ENCODE measurements around the gene LDB2. TPM values are rescaled to one million over a fixed set of nuclear protein-coding genes. Genes with fewer than 3 reads are reported as not detected.

Gene LDB2
- total and polyA plus RNA-seq, 2 of the 8 experiments (the other 6 are each of a cell fraction or from before 2014, with no cell fraction given): 57.0 to 140 TPM

DNA sequence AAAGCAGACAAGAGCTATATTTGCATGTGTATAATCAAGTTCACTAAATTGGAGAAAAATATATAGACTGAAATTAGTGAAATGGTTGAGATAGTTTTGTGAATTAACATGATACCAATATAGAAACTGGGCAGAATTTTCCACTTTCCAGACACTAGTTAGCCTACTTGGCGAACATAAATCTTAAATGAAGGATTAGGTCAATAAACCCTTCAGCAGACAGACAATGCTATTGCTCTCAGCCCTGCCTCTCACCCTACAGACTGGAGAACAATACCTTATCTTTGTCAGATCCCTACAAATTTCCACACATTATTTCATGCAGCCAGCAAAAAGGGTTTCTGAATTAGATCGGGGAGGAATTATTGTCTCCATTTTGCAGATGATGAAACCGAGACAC, 435.8 kb downstream of the LDB2 start:
- H3K56ac ChIP-seq (replicated peaks; ENCODE audit: insufficient read length, low read depth, low read length): no peak overlapping the region
- H3K4me2 ChIP-seq (ENCODE audit: insufficient read depth in 1 of 2, low read depth in 2 of 2, low read length in 2 of 2): no peak overlapping the region
- no peaks in the 10 kb centered on the region for H3K4me1 ChIP-seq (replicated peaks in 1 of 4; ENCODE audit: control insufficient read depth in 3 of 4, insufficient read depth in 4 of 4, low read length in 3 of 4)
- no peaks in the 10 kb centered on the region for H4K20me1 ChIP-seq (replicated peaks in 1 of 2; ENCODE audit: control insufficient read depth in 1 of 2, insufficient read depth in 2 of 2, low read length in 2 of 2)
- H4K91ac ChIP-seq (replicated peaks; ENCODE audit: insufficient read length, low read length): no peak overlapping the region
- H3K14ac ChIP-seq (ENCODE audit: insufficient read length): no peak overlapping the region
- H2AFZ ChIP-seq (ENCODE audit: low read length): no peak overlapping the region
- no peak overlapping the region for H4K8ac ChIP-seq (ENCODE audit: extremely low read depth, insufficient read depth, low read length)
- H3K79me1 ChIP-seq (ENCODE audit: low read depth, low read length): no peaks in the 10 kb centered on the region
- no peaks in the 10 kb centered on the region for H3K36me3 ChIP-seq (ENCODE audit: control insufficient read depth in 2 of 4, insufficient read depth in 4 of 4, low read length in 3 of 4)
- H4K5ac ChIP-seq (ENCODE audit: insufficient read length, low read depth, low read length): no peak overlapping the region
- no peak overlapping the region for H3K23ac ChIP-seq (ENCODE audit: insufficient read length)
- no peak overlapping the region for H3K18ac ChIP-seq (ENCODE audit: extremely low read depth, low read length)
- POLR2A ChIA-PET (ENCODE audit: partially characterized antibody): no interaction called here
- H2BK120ac ChIP-seq (replicated peaks; ENCODE audit: low read depth, low read length): no peak overlapping the region
- H3K9me3 ChIP-seq (ENCODE audit: insufficient read depth in 2 of 2, low read depth in 1 of 2, low read length in 1 of 2): no peaks in the 10 kb centered on the region
- no peak overlapping the region for H2BK20ac ChIP-seq (ENCODE audit: low read length)
- no peak overlapping the region for H3K27ac ChIP-seq (ENCODE audit: low read depth, low read length)
- CTCF ChIA-PET (ENCODE audit: partially characterized antibody): interaction anchor here (2.1 kb wide), 1 partner anchor 19 kb away, joined by 7 read pairs; no protein-coding TSS in a partner anchor
- no peak for DNase-seq (ENCODE audit: low read depth in 1 of 2, low spot score in 2 of 2)
- no peaks in the 10 kb centered on the region for H3K79me2 ChIP-seq (ENCODE audit: control insufficient read depth in 1 of 2, insufficient read depth in 2 of 2, low read length in 2 of 2)
- no peak overlapping the region for H3K9ac ChIP-seq (replicated peaks in 1 of 4; ENCODE audit: extremely low read depth in 1 of 4, low read depth in 3 of 4, low read length in 3 of 4)
- no peaks in the 10 kb centered on the region for H3K23me2 ChIP-seq (ENCODE audit: low read depth, low read length)
- FAIRE-seq: no peak
- no peak overlapping the region for H2BK12ac ChIP-seq (ENCODE audit: low read depth, low read length)
- H3K4ac ChIP-seq (replicated peaks; ENCODE audit: insufficient read length, low read depth, low read length): no peak overlapping the region
- H2BK5ac ChIP-seq (ENCODE audit: low read depth, low read length): no peak overlapping the region
- H2BK15ac ChIP-seq (ENCODE audit: low read length): no peak overlapping the region
- 83% methylated on average over 3 of the region's 3 CpGs; no CpG with 5 or more reads in 1 of the 2 experiments for WGBS, 2 experiments (ENCODE audit: extremely low coverage in 1 of 2, insufficient coverage in 1 of 2, insufficient read length in 1 of 2, insufficient replicate concordance in 2 of 2, low coverage in 1 of 2, low lambda C conversion rate in 2 of 2, missing lambda C conversion rate in 1 of 2)
- H2AK5ac ChIP-seq (ENCODE audit: low read depth, low read length): no peak overlapping the region
- H3K27me3 ChIP-seq (replicated peaks in 1 of 4; ENCODE audit: control insufficient read depth in 3 of 4, extremely low read depth in 1 of 4, insufficient read depth in 3 of 4, low read length in 3 of 4): no peaks in the 10 kb centered on the region
- no peak overlapping the region for H3K4me3 ChIP-seq (ENCODE audit: extremely low read depth in 1 of 4, insufficient read depth in 2 of 4, low read depth in 3 of 4, low read length in 4 of 4)
- TF ChIP-seq JUN (IDR thresholded peaks at IDR 0.05; ENCODE audit: low read depth, low read length) (no peak), POU5F1 (IDR thresholded peaks at IDR 0.05; ENCODE audit: low read depth, low read length) (no peak), BCL11A (IDR thresholded peaks at IDR 0.05; ENCODE audit: low read depth in 2 of 2, low read length in 2 of 2) (no peak), EP300 (IDR thresholded peaks at IDR 0.05; ENCODE audit: borderline replicate concordance in 1 of 2, low read depth in 2 of 2, low read length in 2 of 2) (no peak), SUZ12 (IDR thresholded peaks at IDR 0.05; ENCODE audit: low read length) (no peak), TAF7 (optimal IDR thresholded peaks at IDR 0.05; ENCODE audit: borderline replicate concordance, low read depth, low read length) (no peak), RXRA (IDR thresholded peaks at IDR 0.05; ENCODE audit: insufficient read depth, low read depth, low read length) (no peak), KDM1A (IDR thresholded peaks at IDR 0.05; ENCODE audit: borderline replicate concordance, low read length) (no peak), GTF2F1 (IDR thresholded peaks at IDR 0.05; ENCODE audit: borderline replicate concordance, low read depth, low read length) (no peak), HDAC6 (IDR thresholded peaks at IDR 0.05; ENCODE audit: low read depth, low read length) (no peak), TAF1 (IDR thresholded peaks at IDR 0.05; ENCODE audit: low read depth, low read length) (no peak), BACH1 (IDR thresholded peaks at IDR 0.05; ENCODE audit: low read length) (no peak)
- TF ChIP-seq, protein P1, sequence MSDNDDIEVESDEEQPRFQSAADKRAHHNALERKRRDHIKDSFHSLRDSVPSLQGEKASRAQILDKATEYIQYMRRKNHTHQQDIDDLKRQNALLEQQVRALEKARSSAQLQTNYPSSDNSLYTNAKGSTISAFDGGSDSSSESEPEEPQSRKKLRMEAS (IDR thresholded peaks at IDR 0.05): no peak
- TF ChIP-seq, protein P2, sequence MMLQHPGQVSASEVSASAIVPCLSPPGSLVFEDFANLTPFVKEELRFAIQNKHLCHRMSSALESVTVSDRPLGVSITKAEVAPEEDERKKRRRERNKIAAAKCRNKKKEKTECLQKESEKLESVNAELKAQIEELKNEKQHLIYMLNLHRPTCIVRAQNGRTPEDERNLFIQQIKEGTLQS (IDR thresholded peaks at IDR 0.05; ENCODE audit: insufficient read depth, low read depth, low read length): no peak

Data from H1 (cell line).